HUDEP-2 (cell line): ENCODE results near the gene AMMECR1.

ENCODE experiments used
- DNase-seq, 76 experiments: peaks; one replicate each; lab custom pipeline; 2025; ENCODE audit not compliant: unreplicated experiment in 76 of 76; lab: John Stamatoyannopoulos, UW

The AMMECR1 gene

GRCh38 chrX:110145311-110145710 is 172.6 kb downstream of the AMMECR1 start:
- no peak for DNase-seq
